Epithelial cell of prostate (primary cell): Measurements from ENCODE around the gene LITAFD.
A peak's percentile ranks its signal among the peaks of the same experiment; 100 is the strongest.

Experiments used
- DNase-seq: peaks from one replicate; pipeline ENCODE4 v3.0.0-alpha.2; 2011; ENCODE audit warnings: low read depth, low spot score
- H3K27ac ChIP-seq: fragments of 450-650 bp; 2 replicates; pipeline ENCODE4 v1.5.1; 2017; ENCODE audit warnings: mild to moderate bottlenecking

The LITAFD gene

GRCh38 chr16:8855051-8855786 lies 26.9 kb upstream of the LITAFD start:
- H3K27ac ChIP-seq, result no peak overlapping the region
- no peak for DNase-seq

- H3K27ac ChIP-seq, result no peak overlapping the region
- DNase-seq, result no peak
These were observed 26.2 kb upstream of the LITAFD start for GRCh38 chr16:8855972-8856371.

GRCh38 chr16:8858994-8859912 lies 22.9 kb upstream of the LITAFD start:
- no peak for DNase-seq

GRCh38 chr16:8859913-8860881 lies 22.0 kb upstream of the LITAFD start:
- DNase-seq, result no peak
- no peak overlapping the region for H3K27ac ChIP-seq

More at GRCh38 chr16:8858994-8859912, 22.9 kb upstream of the LITAFD start:
- no peak overlapping the region for H3K27ac ChIP-seq

GRCh38 chr16:8861563-8862308 lies 20.4 kb upstream of the LITAFD start:
- DNase-seq, result no peak
- no peak overlapping the region for H3K27ac ChIP-seq

- no peak for DNase-seq
- H3K27ac ChIP-seq, result no peak overlapping the region
These were observed 19.6 kb upstream of the LITAFD start for GRCh38 chr16:8862309-8863130.

- H3K27ac ChIP-seq, result no peak overlapping the region
- DNase-seq, result no peak
These were observed 18.3 kb upstream of the LITAFD start for GRCh38 chr16:8863594-8864424.

GRCh38 chr16:8864480-8865110 lies 17.6 kb upstream of the LITAFD start:
- H3K27ac ChIP-seq, result no peak overlapping the region
- DNase-seq, result no peak

GRCh38 chr16:8865145-8865882 lies 16.8 kb upstream of the LITAFD start:
- no peak overlapping the region for H3K27ac ChIP-seq
- DNase-seq, result no peak

GRCh38 chr16:8866118-8866883 lies 15.8 kb upstream of the LITAFD start:
- no peak for DNase-seq
- H3K27ac ChIP-seq, result no peak overlapping the region

GRCh38 chr16:8866884-8867215 lies 15.3 kb upstream of the LITAFD start:
- H3K27ac ChIP-seq, result no peak overlapping the region
- no peak for DNase-seq

- H3K27ac ChIP-seq, result peak overlapping the region; percentile 76
- no peak for DNase-seq
These were observed 14.8 kb upstream of the LITAFD start for GRCh38 chr16:8867216-8867931.

- no peak for DNase-seq
- H3K27ac ChIP-seq, result peak overlapping the region; percentile 76
These were observed 14.2 kb upstream of the LITAFD start for GRCh38 chr16:8867932-8868415.

- no peak for DNase-seq
- peak within 1 kb of the TSS; percentile 76 for H3K27ac ChIP-seq
These were observed 13.5 kb upstream of the LITAFD start, which contains the start of gene CARHSP1 for GRCh38 chr16:8868416-8869211. CARHSP1 (minus strand) TSS chr16:8869006; CDS start chr16:8859328, 9,678 bp downstream.
